Activated T-cell treated with anti-CD3 and anti-CD28 coated beads, Interleukin-2, amount 50 U/mL, for 4 hours (primary cell): ENCODE results near the gene OTUD7B. TPM values are rescaled to one million over a fixed set of nuclear protein-coding genes. Genes with fewer than 3 reads are reported as not detected.

Experiments
- ATAC-seq, 2 donors: fragments of 200-7000 bp; cut with Tn5 transposase; one replicate each; pipeline ENCODE4 v1.10.0; 2021
- DNase-seq: peaks from one replicate; pipeline ENCODE4 v3.0.0-alpha.2; 2020
- H3K27me3 Mint-ChIP-seq: one replicate; pipeline ENCODE4 v1.8.0; 2021; ENCODE audit warnings: low read depth, mixed read lengths
- H3K36me3 Mint-ChIP-seq: one replicate; pipeline ENCODE4 v1.8.0; 2022; ENCODE audit warnings: mixed read lengths; ENCODE audit not compliant: insufficient read depth
- H3K4me1 Mint-ChIP-seq: one replicate; pipeline ENCODE4 v1.8.0; 2021; ENCODE audit warnings: low read depth, mixed read lengths
- H3K4me3 Mint-ChIP-seq: one replicate; pipeline ENCODE4 v1.8.0; 2021; ENCODE audit warnings: mild to moderate bottlenecking, moderate library complexity, mixed read lengths
- H3K9me3 Mint-ChIP-seq: one replicate; pipeline ENCODE4 v1.8.0; 2021; ENCODE audit warnings: mixed read lengths
- total RNA-seq, 3 donors: library from RNA; stranded (reverse); gene quantifications; one replicate each; pipeline ENCODE4 v1.2.1, GENCODE V29; 2021

Gene OTUD7B
- total RNA-seq, 3 donors from 2014 or later, result 40.5 to 48.2 (median 43.2) TPM

- DNase-seq (no peak), ATAC-seq (no peak)
- Mint-ChIP-seq H3K9me3 (no peaks in the 10 kb centered on the region), H3K36me3 (no peaks in the 10 kb centered on the region), H3K4me3 (no peak overlapping the region), H3K4me1 (no peaks in the 10 kb centered on the region), H3K27me3 (peaks cover under 1% of the 10 kb centered on the region)
These were observed 6.8 kb upstream of the OTUD7B start for GRCh38 chr1:150017206-150017750.

- H3K9me3 Mint-ChIP-seq, result no peaks in the 10 kb centered on the region
- no peaks in the 10 kb centered on the region for H3K27me3 Mint-ChIP-seq
- no peak overlapping the region for H3K4me3 Mint-ChIP-seq
- no peaks in the 10 kb centered on the region for H3K36me3 Mint-ChIP-seq
- peaks cover 5% of the 10 kb centered on the region for H3K4me1 Mint-ChIP-seq
- no peak for DNase-seq
- no peak for ATAC-seq
These were observed 5.2 kb upstream of the OTUD7B start for GRCh38 chr1:150015651-150016131.

GRCh38 chr1:150012611-150013010, 2.1 kb upstream of the OTUD7B start:
- no peak overlapping the region for H3K4me3 Mint-ChIP-seq
- peaks cover 27% of the 10 kb centered on the region for H3K4me1 Mint-ChIP-seq
- no peaks in the 10 kb centered on the region for H3K9me3 Mint-ChIP-seq
- H3K27me3 Mint-ChIP-seq, result no peaks in the 10 kb centered on the region
- ATAC-seq (no peak), DNase-seq (no peak)
- H3K36me3 Mint-ChIP-seq, result no peaks in the 10 kb centered on the region

- H3K9me3 Mint-ChIP-seq, result no peaks in the 10 kb centered on the region
- peak overlapping the region; percentile 94 for H3K4me3 Mint-ChIP-seq
- peak; percentile 57 to 67 for ATAC-seq
These were observed 728 bp downstream of the OTUD7B start for GRCh38 chr1:150009604-150010392.

GRCh38 chr1:150008699-150009098, 1.8 kb downstream of the OTUD7B start:
- Mint-ChIP-seq H3K4me1 (peaks cover 57% of the 10 kb centered on the region), H3K27me3 (no peaks in the 10 kb centered on the region), H3K4me3 (peak overlapping the region; percentile 94), H3K9me3 (no peaks in the 10 kb centered on the region), H3K36me3 (peaks cover 23% of the 10 kb centered on the region)
- ATAC-seq (no peak), DNase-seq (no peak)

More at GRCh38 chr1:150009604-150010392, 728 bp downstream of the OTUD7B start:
- peak; percentile 55 for DNase-seq
- peaks cover 17% of the 10 kb centered on the region for H3K36me3 Mint-ChIP-seq
- H3K27me3 Mint-ChIP-seq, result no peaks in the 10 kb centered on the region
- H3K4me1 Mint-ChIP-seq, result peaks cover 50% of the 10 kb centered on the region

- ATAC-seq (peak; percentile 77 to 81), DNase-seq (no peak)
- H3K36me3 Mint-ChIP-seq, result peaks cover 35% of the 10 kb centered on the region
- peaks cover 67% of the 10 kb centered on the region for H3K4me1 Mint-ChIP-seq
- H3K4me3 Mint-ChIP-seq, result peak overlapping the region; percentile 94
- H3K9me3 Mint-ChIP-seq, result no peaks in the 10 kb centered on the region
- H3K27me3 Mint-ChIP-seq, result no peaks in the 10 kb centered on the region
These were observed 3.6 kb downstream of the OTUD7B start for GRCh38 chr1:150006881-150007421.

- H3K9me3 Mint-ChIP-seq, result no peaks in the 10 kb centered on the region
- peaks cover 72% of the 10 kb centered on the region for H3K4me1 Mint-ChIP-seq
- DNase-seq, result no peak
- H3K4me3 Mint-ChIP-seq, result no peak overlapping the region
- ATAC-seq, result no peak
- peaks cover 39% of the 10 kb centered on the region for H3K36me3 Mint-ChIP-seq
- H3K27me3 Mint-ChIP-seq, result no peaks in the 10 kb centered on the region
These were observed 4.9 kb downstream of the OTUD7B start for GRCh38 chr1:150005606-150006005.

- Mint-ChIP-seq H3K4me1 (peaks cover 69% of the 10 kb centered on the region), H3K36me3 (peaks cover 49% of the 10 kb centered on the region), H3K4me3 (peak overlapping the region; percentile 50), H3K9me3 (no peaks in the 10 kb centered on the region), H3K27me3 (no peaks in the 10 kb centered on the region)
- no peak for DNase-seq
- ATAC-seq, result peak in 1 of 2 donors; percentile 13
These were observed 6.7 kb downstream of the OTUD7B start for GRCh38 chr1:150003801-150004200.

GRCh38 chr1:150002217-150002616, 8.3 kb downstream of the OTUD7B start:
- DNase-seq (no peak), ATAC-seq (no peak)
- peaks cover 66% of the 10 kb centered on the region for H3K4me1 Mint-ChIP-seq
- H3K9me3 Mint-ChIP-seq, result no peaks in the 10 kb centered on the region
- H3K27me3 Mint-ChIP-seq, result no peaks in the 10 kb centered on the region
- H3K4me3 Mint-ChIP-seq, result no peak overlapping the region
- H3K36me3 Mint-ChIP-seq, result peaks cover 53% of the 10 kb centered on the region

- Mint-ChIP-seq H3K4me1 (peaks cover 66% of the 10 kb centered on the region), H3K36me3 (peaks cover 50% of the 10 kb centered on the region), H3K9me3 (no peaks in the 10 kb centered on the region), H3K27me3 (no peaks in the 10 kb centered on the region), H3K4me3 (peak overlapping the region; percentile 19)
- DNase-seq, result no peak
- ATAC-seq, result no peak
These were observed 9.1 kb downstream of the OTUD7B start for GRCh38 chr1:150001415-150001814.

GRCh38 chr1:149997585-149998262, 12.8 kb downstream of the OTUD7B start:
- no peak for DNase-seq
- Mint-ChIP-seq H3K4me1 (peaks cover 62% of the 10 kb centered on the region), H3K36me3 (peaks cover 40% of the 10 kb centered on the region), H3K9me3 (no peaks in the 10 kb centered on the region), H3K4me3 (peak overlapping the region; percentile 41), H3K27me3 (no peaks in the 10 kb centered on the region)
- peak; percentile 60 to 68 for ATAC-seq

- DNase-seq (no peak), ATAC-seq (peak; percentile 90)
- Mint-ChIP-seq H3K4me3 (peak overlapping the region; percentile 27), H3K4me1 (peaks cover 49% of the 10 kb centered on the region), H3K9me3 (no peaks in the 10 kb centered on the region), H3K27me3 (no peaks in the 10 kb centered on the region), H3K36me3 (peaks cover 33% of the 10 kb centered on the region)
These were observed 14.6 kb downstream of the OTUD7B start for GRCh38 chr1:149995927-149996326.

GRCh38 chr1:149993764-149994163, 16.8 kb downstream of the OTUD7B start:
- no peaks in the 10 kb centered on the region for H3K9me3 Mint-ChIP-seq
- H3K4me1 Mint-ChIP-seq, result peaks cover 44% of the 10 kb centered on the region
- DNase-seq (no peak), ATAC-seq (no peak)
- no peaks in the 10 kb centered on the region for H3K27me3 Mint-ChIP-seq
- no peak overlapping the region for H3K4me3 Mint-ChIP-seq
- peaks cover 27% of the 10 kb centered on the region for H3K36me3 Mint-ChIP-seq

GRCh38 chr1:149993181-149993580, 17.3 kb downstream of the OTUD7B start:
- H3K4me3 Mint-ChIP-seq, result no peak overlapping the region
- DNase-seq, result no peak
- no peaks in the 10 kb centered on the region for H3K9me3 Mint-ChIP-seq
- H3K36me3 Mint-ChIP-seq, result peaks cover 30% of the 10 kb centered on the region
- H3K27me3 Mint-ChIP-seq, result no peaks in the 10 kb centered on the region
- ATAC-seq, result no peak
- peaks cover 40% of the 10 kb centered on the region for H3K4me1 Mint-ChIP-seq
